Measurements from ENCODE around the gene GRAP2.

Gene GRAP2

GRCh38 chr22:39985383-39986035, 84.6 kb downstream of the GRAP2 start:
- H3F3A ChIP-seq (ENCODE audit: low read depth): no peaks in the 10 kb centered on the region
- no peaks in the 10 kb centered on the region for H3K27me3 ChIP-seq (ENCODE audit: insufficient read depth, low read length, poor library complexity, severe bottlenecking)
- TF ChIP-seq EZH2phosphoT487 (IDR thresholded peaks at IDR 0.05; ENCODE audit: borderline replicate concordance) (no peak), CTCF (conservative IDR thresholded peaks at IDR 0.05; ENCODE audit: low read length) (no peak)
- H3K79me2 ChIP-seq (ENCODE audit: insufficient read depth, low read length): no peaks in the 10 kb centered on the region
- no peaks in the 10 kb centered on the region for H3K9me3 ChIP-seq (ENCODE audit: insufficient read depth, low read depth, low read length)
- no peaks in the 10 kb centered on the region for H3K9me2 ChIP-seq (replicated peaks; ENCODE audit: low read depth, low read length)
- no peak overlapping the region for H3K9ac ChIP-seq (ENCODE audit: low read depth, low read length, poor library complexity, severe bottlenecking)
- no peaks in the 10 kb centered on the region for H4K20me1 ChIP-seq (ENCODE audit: insufficient read depth, low read length, poor library complexity, severe bottlenecking)
- peaks cover 14% of the 10 kb centered on the region for H3K4me1 ChIP-seq (ENCODE audit: insufficient read depth, low read length, poor library complexity, severe bottlenecking)
- H3K36me3 ChIP-seq (ENCODE audit: insufficient read depth, low read length): no peaks in the 10 kb centered on the region
- H3K4me2 ChIP-seq (ENCODE audit: low read depth, low read length, poor library complexity, severe bottlenecking): no peak overlapping the region
- H2AFZ ChIP-seq (ENCODE audit: low read length): no peak overlapping the region
- no peak overlapping the region for H3K4me3 ChIP-seq (ENCODE audit: low read length, poor library complexity, severe bottlenecking)

GRCh38 chr22:39988386-39989114, 87.7 kb downstream of the GRAP2 start:
- Histone ChIP-seq H2AFZ (ENCODE audit: low read length) (no peak overlapping the region), H3K79me2 (ENCODE audit: insufficient read depth, low read length) (no peaks in the 10 kb centered on the region)
- TF ChIP-seq EZH2phosphoT487 (IDR thresholded peaks at IDR 0.05; ENCODE audit: borderline replicate concordance): no peak
- no peak for TF ChIP-seq CTCF (conservative IDR thresholded peaks at IDR 0.05; ENCODE audit: low read length)

GRCh38 chr22:39989633-39990032, 88.7 kb downstream of the GRAP2 start:
- H3K9me2 ChIP-seq (replicated peaks; ENCODE audit: low read depth, low read length): no peaks in the 10 kb centered on the region
- H3K9me3 ChIP-seq (ENCODE audit: insufficient read depth, low read depth, low read length): no peaks in the 10 kb centered on the region
- no peak overlapping the region for H3K4me3 ChIP-seq (ENCODE audit: low read length, poor library complexity, severe bottlenecking)
- no peaks in the 10 kb centered on the region for H3F3A ChIP-seq (ENCODE audit: low read depth)
- TF ChIP-seq EZH2phosphoT487 (IDR thresholded peaks at IDR 0.05; ENCODE audit: borderline replicate concordance) (no peak), CTCF (conservative IDR thresholded peaks at IDR 0.05; ENCODE audit: low read length) (no peak)
- no peaks in the 10 kb centered on the region for H3K27me3 ChIP-seq (ENCODE audit: insufficient read depth, low read length, poor library complexity, severe bottlenecking)
- no peaks in the 10 kb centered on the region for H3K79me2 ChIP-seq (ENCODE audit: insufficient read depth, low read length)
- no peaks in the 10 kb centered on the region for H3K36me3 ChIP-seq (ENCODE audit: insufficient read depth, low read length)
- no peak overlapping the region for H3K4me2 ChIP-seq (ENCODE audit: low read depth, low read length, poor library complexity, severe bottlenecking)
- H4K20me1 ChIP-seq (ENCODE audit: insufficient read depth, low read length, poor library complexity, severe bottlenecking): no peaks in the 10 kb centered on the region
- H3K4me1 ChIP-seq (ENCODE audit: insufficient read depth, low read length, poor library complexity, severe bottlenecking): peaks cover 13% of the 10 kb centered on the region
- no peak overlapping the region for H2AFZ ChIP-seq (ENCODE audit: low read length)
- no peak overlapping the region for H3K9ac ChIP-seq (ENCODE audit: low read depth, low read length, poor library complexity, severe bottlenecking)

More at GRCh38 chr22:39988386-39989114, 87.7 kb downstream of the GRAP2 start:
- H3F3A ChIP-seq (ENCODE audit: low read depth): no peaks in the 10 kb centered on the region
- H4K20me1 ChIP-seq (ENCODE audit: insufficient read depth, low read length, poor library complexity, severe bottlenecking): no peaks in the 10 kb centered on the region
- H3K4me2 ChIP-seq (ENCODE audit: low read depth, low read length, poor library complexity, severe bottlenecking): no peak overlapping the region
- peaks cover 13% of the 10 kb centered on the region for H3K4me1 ChIP-seq (ENCODE audit: insufficient read depth, low read length, poor library complexity, severe bottlenecking)
- H3K9me2 ChIP-seq (replicated peaks; ENCODE audit: low read depth, low read length): no peaks in the 10 kb centered on the region
- no peak overlapping the region for H3K4me3 ChIP-seq (ENCODE audit: low read length, poor library complexity, severe bottlenecking)
- H3K9ac ChIP-seq (ENCODE audit: low read depth, low read length, poor library complexity, severe bottlenecking): no peak overlapping the region
- no peaks in the 10 kb centered on the region for H3K9me3 ChIP-seq (ENCODE audit: insufficient read depth, low read depth, low read length)
- H3K36me3 ChIP-seq (ENCODE audit: insufficient read depth, low read length): no peaks in the 10 kb centered on the region
- no peaks in the 10 kb centered on the region for H3K27me3 ChIP-seq (ENCODE audit: insufficient read depth, low read length, poor library complexity, severe bottlenecking)

All from Loucy (cell line).